ENCODE results near the gene LTB4R.

LTB4R gene

GRCh38 chr14:24310646-24311604, at the start of gene LTB4R:
LTB4R (plus strand) TSS chr14:24311502; CDS start chr14:24315652, 4,150 bp downstream.
- peaks cover 44% of the 10 kb centered on the region for H3K36me3 ChIP-seq
- no peaks in the 10 kb centered on the region for H3K9me3 ChIP-seq
- H3K9ac ChIP-seq = peak within 1 kb of the TSS; percentile 83
- peaks cover 81% of the 10 kb centered on the region for H3K4me1 ChIP-seq
- H3K4me3 ChIP-seq = peak within 1 kb of the TSS; percentile 68
- TF ChIP-seq Cebpa-rat (IDR thresholded peaks at IDR 0.05) = no peak
- H3K27me3 ChIP-seq = no peaks in the 10 kb centered on the region
- H3K4me2 ChIP-seq = peak within 1 kb of the TSS; percentile 96
- H4K20me1 ChIP-seq = peaks cover 10% of the 10 kb centered on the region
- H3K27ac ChIP-seq = peak within 1 kb of the TSS; percentile 94

GRCh38 chr14:24261969-24262327, 49.4 kb upstream of the LTB4R start:
- no peaks in the 10 kb centered on the region for H4K20me1 ChIP-seq
- no peaks in the 10 kb centered on the region for H3K9me3 ChIP-seq
- no peak overlapping the region for H3K4me2 ChIP-seq
- no peaks in the 10 kb centered on the region for H3K27me3 ChIP-seq
- TF ChIP-seq Cebpa-rat (IDR thresholded peaks at IDR 0.05) = no peak
- peaks cover 22% of the 10 kb centered on the region for H3K36me3 ChIP-seq
- H3K27ac ChIP-seq = no peak overlapping the region
- peaks cover 6% of the 10 kb centered on the region; the same call in 1 of the 2 replicates for H3K4me1 ChIP-seq
- H3K9ac ChIP-seq = no peak overlapping the region
- H3K4me3 ChIP-seq = no peak overlapping the region

GRCh38 chr14:24262821-24263733, 48.2 kb upstream of the LTB4R start, which contains the start of gene TGM1:
TGM1 (minus strand) TSS chr14:24263177; CDS start chr14:24262352, 825 bp downstream.
- Histone ChIP-seq H3K4me3 (no peak within 1 kb of the TSS), H3K27ac (no peak within 1 kb of the TSS), H3K4me2 (no peak within 1 kb of the TSS), H3K9ac (no peak within 1 kb of the TSS), H3K27me3 (no peaks in the 10 kb centered on the region), H3K9me3 (no peaks in the 10 kb centered on the region), H3K4me1 (peaks cover 7% of the 10 kb centered on the region; the same call in 1 of the 2 replicates), H3K36me3 (peaks cover 32% of the 10 kb centered on the region), H4K20me1 (no peaks in the 10 kb centered on the region)
- TF ChIP-seq Cebpa-rat (IDR thresholded peaks at IDR 0.05) = no peak

GRCh38 chr14:24263848-24264247, 47.5 kb upstream of the LTB4R start:
- H3K4me1 ChIP-seq = peaks cover 7% of the 10 kb centered on the region; the same call in 1 of the 2 replicates
- H4K20me1 ChIP-seq = no peaks in the 10 kb centered on the region
- H3K27me3 ChIP-seq = no peaks in the 10 kb centered on the region
- H3K4me3 ChIP-seq = no peak overlapping the region
- no peak for TF ChIP-seq Cebpa-rat (IDR thresholded peaks at IDR 0.05)
- H3K9me3 ChIP-seq = no peaks in the 10 kb centered on the region
- peaks cover 32% of the 10 kb centered on the region for H3K36me3 ChIP-seq
- no peak overlapping the region for H3K9ac ChIP-seq
- H3K27ac ChIP-seq = no peak overlapping the region
- H3K4me2 ChIP-seq = no peak overlapping the region

- Histone ChIP-seq H3K4me3 (no peak overlapping the region), H3K4me1 (peaks cover 7% of the 10 kb centered on the region; the same call in 1 of the 2 replicates), H3K36me3 (peaks cover 35% of the 10 kb centered on the region), H3K4me2 (no peak overlapping the region), H3K27ac (no peak overlapping the region), H3K9ac (no peak overlapping the region), H4K20me1 (no peaks in the 10 kb centered on the region), H3K27me3 (no peaks in the 10 kb centered on the region), H3K9me3 (no peaks in the 10 kb centered on the region)
- TF ChIP-seq Cebpa-rat (IDR thresholded peaks at IDR 0.05) = no peak
Measured at GRCh38 chr14:24264298-24264697, 47.0 kb upstream of the LTB4R start.

GRCh38 chr14:24266344-24267244, 44.7 kb upstream of the LTB4R start:
- Histone ChIP-seq H4K20me1 (no peaks in the 10 kb centered on the region), H3K27me3 (no peaks in the 10 kb centered on the region), H3K9me3 (no peaks in the 10 kb centered on the region), H3K4me2 (peak overlapping the region; percentile 38), H3K4me1 (peaks cover 12% of the 10 kb centered on the region), H3K36me3 (peaks cover 43% of the 10 kb centered on the region), H3K9ac (no peak overlapping the region; the same call in 1 of the 2 replicates), H3K27ac (no peak overlapping the region), H3K4me3 (no peak overlapping the region)
- no peak for TF ChIP-seq Cebpa-rat (IDR thresholded peaks at IDR 0.05)

GRCh38 chr14:24267516-24267915, 43.8 kb upstream of the LTB4R start:
- Histone ChIP-seq H3K9ac (no peak overlapping the region), H3K36me3 (peaks cover 43% of the 10 kb centered on the region)

GRCh38 chr14:24268225-24268624, 43.1 kb upstream of the LTB4R start:
- TF ChIP-seq Cebpa-rat (IDR thresholded peaks at IDR 0.05) = no peak
- H4K20me1 ChIP-seq = no peaks in the 10 kb centered on the region
- H3K9ac ChIP-seq = no peak overlapping the region
- no peaks in the 10 kb centered on the region for H3K27me3 ChIP-seq
- H3K27ac ChIP-seq = no peak overlapping the region
- no peaks in the 10 kb centered on the region for H3K9me3 ChIP-seq
- peaks cover 23% of the 10 kb centered on the region for H3K4me1 ChIP-seq
- no peak overlapping the region for H3K4me3 ChIP-seq
- H3K36me3 ChIP-seq = peaks cover 43% of the 10 kb centered on the region
- H3K4me2 ChIP-seq = no peak overlapping the region

More at GRCh38 chr14:24267516-24267915, 43.8 kb upstream of the LTB4R start:
- H3K4me3 ChIP-seq = no peak overlapping the region
- H3K27ac ChIP-seq = no peak overlapping the region
- peaks cover 22% of the 10 kb centered on the region for H3K4me1 ChIP-seq
- no peaks in the 10 kb centered on the region for H4K20me1 ChIP-seq
- H3K27me3 ChIP-seq = no peaks in the 10 kb centered on the region
- no peaks in the 10 kb centered on the region for H3K9me3 ChIP-seq
- TF ChIP-seq Cebpa-rat (IDR thresholded peaks at IDR 0.05) = no peak
- no peak overlapping the region for H3K4me2 ChIP-seq

- no peak overlapping the region for H3K9ac ChIP-seq
- TF ChIP-seq Cebpa-rat (IDR thresholded peaks at IDR 0.05) = no peak
- no peak overlapping the region for H3K4me3 ChIP-seq
- peaks cover 43% of the 10 kb centered on the region for H3K36me3 ChIP-seq
- no peaks in the 10 kb centered on the region for H3K27me3 ChIP-seq
- no peaks in the 10 kb centered on the region for H4K20me1 ChIP-seq
- no peak overlapping the region for H3K27ac ChIP-seq
- H3K9me3 ChIP-seq = no peaks in the 10 kb centered on the region
- H3K4me1 ChIP-seq = peaks cover 23% of the 10 kb centered on the region
- H3K4me2 ChIP-seq = no peak overlapping the region
Measured at GRCh38 chr14:24269368-24269767, 41.9 kb upstream of the LTB4R start.
